HG03064 (cell line): ENCODE results near the gene CCDC12.

Experiments used
- ATAC-seq: cut with Tn5 transposase; IDR thresholded peaks from one replicate; pipeline ENCODE4 v1.9.1; 2021; ENCODE audit warnings: low read depth; ENCODE audit not compliant: unreplicated experiment

The CCDC12 gene

GRCh38 chr3:46943237-46944187, 33.0 kb downstream of the CCDC12 start:
- ATAC-seq: no peak

- ATAC-seq: no peak
Measured at GRCh38 chr3:46942481-46943236, 33.9 kb downstream of the CCDC12 start.

- no peak for ATAC-seq
Measured at GRCh38 chr3:46942076-46942475, 34.5 kb downstream of the CCDC12 start.

GRCh38 chr3:46939578-46940445, 36.7 kb downstream of the CCDC12 start:
- no peak for ATAC-seq

- ATAC-seq: no peak
Measured at GRCh38 chr3:46938118-46938517, 38.4 kb downstream of the CCDC12 start.

- ATAC-seq: no peak
Measured at GRCh38 chr3:46936733-46937250, 39.8 kb downstream of the CCDC12 start.

- ATAC-seq: no peak
Measured at GRCh38 chr3:46935989-46936558, 40.5 kb downstream of the CCDC12 start.

GRCh38 chr3:46935168-46935858, 41.2 kb downstream of the CCDC12 start:
- ATAC-seq: no peak

GRCh38 chr3:46934498-46935167, 41.9 kb downstream of the CCDC12 start:
- ATAC-seq: no peak

GRCh38 chr3:46934072-46934471, 42.5 kb downstream of the CCDC12 start:
- ATAC-seq: no peak

GRCh38 chr3:46933261-46933660, 43.3 kb downstream of the CCDC12 start:
- no peak for ATAC-seq

- no peak for ATAC-seq
Measured at GRCh38 chr3:46932455-46933225, 43.9 kb downstream of the CCDC12 start.

GRCh38 chr3:46931631-46932331, 44.8 kb downstream of the CCDC12 start:
- ATAC-seq: no peak

- no peak for ATAC-seq
Measured at GRCh38 chr3:46930945-46931403, 45.6 kb downstream of the CCDC12 start.

- ATAC-seq: no peak
Measured at GRCh38 chr3:46930166-46930944, 46.2 kb downstream of the CCDC12 start.

- no peak for ATAC-seq
Measured at GRCh38 chr3:46929324-46929723, 47.2 kb downstream of the CCDC12 start.

- no peak for ATAC-seq
Measured at GRCh38 chr3:46928282-46928681, 48.3 kb downstream of the CCDC12 start.
